Activated B cell treated with CpG ODN at 0.5 μM for 24 hours (primary cell): ENCODE data around the gene SHISAL2A. TPM values are rescaled to one million over a fixed set of nuclear protein-coding genes. Genes with fewer than 3 reads are reported as not detected.

ENCODE experiments used
- ATAC-seq: fragments of 200-7000 bp; cut with Tn5 transposase; one replicate; pipeline ENCODE4 v1.10.0; 2021; ENCODE audit warnings: low read depth, mild to moderate bottlenecking, moderate library complexity
- CTCF ChIA-PET: fragments of 350-600 bp; sonication (Branson Sonifier 250); formaldehyde crosslinking; loops from one replicate; lab custom pipeline; 2021; ENCODE audit warnings: antibody characterized with exemption; lab: Charles Lee
- POLR2A ChIA-PET: fragments of 350-600 bp; sonication (Branson Sonifier 250); formaldehyde crosslinking; loops from one replicate; lab custom pipeline; 2021; ENCODE audit warnings: antibody characterized with exemption; lab: Charles Lee
- DNase-seq: peaks from one replicate; pipeline ENCODE4 v3.0.0; 2022
- H3K27ac Mint-ChIP-seq: one replicate; pipeline ENCODE4 v1.8.0; 2020; ENCODE audit warnings: mixed read lengths
- H3K27me3 Mint-ChIP-seq: one replicate; pipeline ENCODE4 v1.8.0; 2021; ENCODE audit warnings: mixed read lengths
- H3K36me3 Mint-ChIP-seq: one replicate; pipeline ENCODE4 v1.8.0; 2021; ENCODE audit warnings: low read depth, mixed read lengths
- H3K4me1 Mint-ChIP-seq: one replicate; pipeline ENCODE4 v1.8.0; 2021; ENCODE audit warnings: mixed read lengths
- H3K4me3 Mint-ChIP-seq: one replicate; pipeline ENCODE4 v1.8.0; 2020; ENCODE audit warnings: mild to moderate bottlenecking, mixed read lengths
- H3K9me3 Mint-ChIP-seq: one replicate; pipeline ENCODE4 v1.8.0; 2020; ENCODE audit warnings: mixed read lengths
- CTCF ChIP-seq: fragments of 200-600 bp; IDR thresholded peaks from one replicate; pipeline ENCODE4 v1.8.0; 2022; ENCODE audit warnings: antibody characterized with exemption, mild to moderate bottlenecking
- intact Hi-C: fragments of 100-400 bp; cut with micrococcal nuclease; formaldehyde crosslinking; loops from one replicate; pipeline ENCODE4 v1.15.1; 2024
- total RNA-seq: library from RNA; stranded (reverse); gene quantifications from 2 replicates; pipeline ENCODE4 v1.2.3, GENCODE V29; 2022

Gene SHISAL2A
- total RNA-seq, 1 donor from 2014 or later, result 44.2 TPM

GRCh38 chr1:52602856-52603600 lies 29.9 kb upstream of the SHISAL2A start:
- no peaks in the 10 kb centered on the region for H3K9me3 Mint-ChIP-seq
- no peak for DNase-seq
- no peak for TF ChIP-seq CTCF
- no peaks in the 10 kb centered on the region for H3K27me3 Mint-ChIP-seq
- POLR2A ChIA-PET, result interaction anchor here (0.6 to 4.0 kb wide), 11 partner anchors 9 to 94 kb away, joined by 3 to 45 read pairs (median 5); partner anchors contain the start of genes SHISAL2A and TUT4
- H3K27ac Mint-ChIP-seq, result peak overlapping the region; percentile 84
- CTCF ChIA-PET, result no interaction called here
- H3K4me1 Mint-ChIP-seq, result peaks cover 57% of the 10 kb centered on the region
- no peak for ATAC-seq
- H3K36me3 Mint-ChIP-seq, result peaks cover 25% of the 10 kb centered on the region
- intact Hi-C loops, result loop anchor here (1.0 to 5.0 kb wide), 4 partner anchors 10 to 56 kb away; no protein-coding TSS in a partner anchor
- H3K4me3 Mint-ChIP-seq, result peak overlapping the region; percentile 82

- no peaks in the 10 kb centered on the region for H3K27me3 Mint-ChIP-seq
- POLR2A ChIA-PET, result interaction anchor here (0.5 to 4.0 kb wide), 13 partner anchors 8 to 93 kb away, joined by 3 to 45 read pairs (median 5); partner anchors contain the start of genes SHISAL2A and TUT4
- ATAC-seq (peak; percentile 16), DNase-seq (no peak)
- TF ChIP-seq CTCF, result no peak
- CTCF ChIA-PET, result interaction anchor here (0.9 to 1.1 kb wide), 2 partner anchors 30 to 83 kb away, joined by 3 to 4 read pairs; partner anchors contain the start of gene SHISAL2A
- peak overlapping the region; percentile 84 for H3K27ac Mint-ChIP-seq
- peaks cover 29% of the 10 kb centered on the region for H3K36me3 Mint-ChIP-seq
- H3K4me1 Mint-ChIP-seq, result peaks cover 57% of the 10 kb centered on the region
- H3K4me3 Mint-ChIP-seq, result peak overlapping the region; percentile 82
- no peaks in the 10 kb centered on the region for H3K9me3 Mint-ChIP-seq
- intact Hi-C loops, result loop anchor here (2.0 to 5.0 kb wide), 2 partner anchors 36 to 55 kb away; no protein-coding TSS in a partner anchor
Measured at GRCh38 chr1:52603630-52604029, 29.3 kb upstream of the SHISAL2A start.

- ChIA-PET POLR2A (interaction anchor here (0.5 to 4.0 kb wide), 11 partner anchors 9 to 93 kb away, joined by 3 to 45 read pairs (median 6); partner anchors contain the start of genes SHISAL2A and TUT4), CTCF (interaction anchor here (0.9 to 1.1 kb wide), 2 partner anchors 29 to 82 kb away, joined by 3 to 4 read pairs; partner anchors contain the start of gene SHISAL2A)
- DNase-seq, result no peak
- Mint-ChIP-seq H3K9me3 (no peaks in the 10 kb centered on the region), H3K27ac (peak overlapping the region; percentile 84), H3K4me3 (peak overlapping the region; percentile 82), H3K27me3 (no peaks in the 10 kb centered on the region), H3K36me3 (peaks cover 33% of the 10 kb centered on the region), H3K4me1 (peaks cover 57% of the 10 kb centered on the region)
- peak; percentile 28 for ATAC-seq
- intact Hi-C loops, result loop anchor here (5.0 kb wide), 1 partner anchor 37 kb away; no protein-coding TSS in a partner anchor
- TF ChIP-seq CTCF, result no peak
Measured at GRCh38 chr1:52604063-52604770, 28.8 kb upstream of the SHISAL2A start.

GRCh38 chr1:52613636-52614373 lies 19.2 kb upstream of the SHISAL2A start:
- Mint-ChIP-seq H3K9me3 (no peaks in the 10 kb centered on the region), H3K4me3 (no peak overlapping the region), H3K36me3 (peaks cover 38% of the 10 kb centered on the region), H3K27me3 (no peaks in the 10 kb centered on the region), H3K27ac (peak overlapping the region; percentile 57), H3K4me1 (peaks cover 13% of the 10 kb centered on the region)
- ATAC-seq, result no peak
- DNase-seq, result no peak
- CTCF ChIA-PET, result no interaction called here
- intact Hi-C loops, result no loop called here
- POLR2A ChIA-PET, result interaction anchor here (1.3 to 4.3 kb wide), 3 partner anchors 10 to 61 kb away, joined by 6 to 16 read pairs (median 10); partner anchors contain the start of genes SHISAL2A and TUT4
- no peak for TF ChIP-seq CTCF
